CD4-positive, alpha-beta T cell (primary cell): ENCODE results near the gene SLC1A7. TPM values are rescaled to one million over a fixed set of nuclear protein-coding genes. Genes with fewer than 3 reads are reported as not detected.

Source experiments
- ATAC-seq: fragments of 200-7000 bp; cut with Tn5 transposase; one replicate; pipeline ENCODE4 v1.10.0; 2022; ENCODE audit warnings: mild to moderate bottlenecking; ENCODE audit not compliant: poor library complexity
- CTCF ChIA-PET: fragments of 350-600 bp; sonication (Branson Sonifier 250); formaldehyde crosslinking; loops from one replicate; lab custom pipeline; 2021; ENCODE audit warnings: antibody characterized with exemption, inconsistent platforms; lab: Charles Lee
- POLR2A ChIA-PET: fragments of 350-600 bp; sonication (Branson Sonifier 250); formaldehyde crosslinking; loops from one replicate; lab custom pipeline; 2021; ENCODE audit warnings: antibody characterized with exemption, inconsistent platforms; lab: Charles Lee
- DNase-seq, 14 experiments: peaks; one replicate each; pipeline ENCODE4 v3.0.0-alpha.2; 2013 to 2020; ENCODE audit warnings: mixed read lengths in 2 of 14
- H3K27ac ChIP-seq, 2 donors: one replicate each; pipeline versions ENCODE4 v1.5.1 to v1.7.0; 2013; ENCODE audit warnings: low read length in 2 of 2, low read depth in 1 of 2, mild to moderate bottlenecking in 1 of 2
- H3K27me3 ChIP-seq, 2 experiments: 1 replicate in 1 of 2; 2 replicates in 1 of 2; pipeline versions ENCODE4 v1.6.1 to v1.7.0; 2013; ENCODE audit warnings: low read length in 2 of 2, control low read depth in 1 of 2, mild to moderate bottlenecking in 1 of 2, moderate library complexity in 1 of 2; ENCODE audit not compliant: insufficient read depth in 2 of 2, control insufficient read depth in 1 of 2
- H3K36me3 ChIP-seq: one replicate; pipeline ENCODE4 v1.6.1; 2013; ENCODE audit warnings: low read length, control low read depth; ENCODE audit not compliant: insufficient read depth
- H3K4me1 ChIP-seq: one replicate; pipeline ENCODE4 v1.6.1; 2013; ENCODE audit warnings: low read length, control low read depth; ENCODE audit not compliant: insufficient read depth
- H3K4me3 ChIP-seq: one replicate; pipeline ENCODE4 v1.5.1; 2013; ENCODE audit warnings: mild to moderate bottlenecking, low read length, moderate library complexity
- H3K9me3 ChIP-seq, 2 experiments: 1 replicate in 1 of 2; 2 replicates in 1 of 2; pipeline versions ENCODE4 v1.6.1 to v1.7.0; 2013; ENCODE audit warnings: low read length in 2 of 2, mild to moderate bottlenecking in 2 of 2, control low read depth in 1 of 2, moderate library complexity in 1 of 2; ENCODE audit not compliant: control insufficient read depth in 1 of 2, insufficient read depth in 1 of 2
- H3K27ac Mint-ChIP-seq: one replicate; pipeline ENCODE4 v1.8.0; 2020; ENCODE audit warnings: mixed read lengths
- H3K27me3 Mint-ChIP-seq: one replicate; pipeline ENCODE4 v1.8.0; 2021; ENCODE audit warnings: mixed read lengths
- H3K36me3 Mint-ChIP-seq: one replicate; pipeline ENCODE4 v1.8.0; 2021; ENCODE audit warnings: low read depth, mixed read lengths
- H3K4me1 Mint-ChIP-seq: one replicate; pipeline ENCODE4 v1.8.0; 2021; ENCODE audit warnings: low read depth, mixed read lengths
- H3K4me3 Mint-ChIP-seq: one replicate; pipeline ENCODE4 v1.8.0; 2020; ENCODE audit warnings: mild to moderate bottlenecking, mixed read lengths
- H3K9me3 Mint-ChIP-seq: one replicate; pipeline ENCODE4 v1.8.0; 2020; ENCODE audit warnings: mixed read lengths
- intact Hi-C, 2 experiments: fragments of 100-400 bp; cut with DNase I in 1 of 2; cut with micrococcal nuclease in 1 of 2; formaldehyde crosslinking; loops; one replicate each; pipeline versions ENCODE4 v1.15.1 to v1.9.0; 2023 to 2025; cut with DNase I, micrococcal nuclease
- total RNA-seq, 174 experiments: library from RNA in 2 of 174; stranded (reverse) in 2 of 174; gene quantifications; one replicate each; pipeline ENCODE4 v1.2.3 and lab custom pipeline; 2021 to 2026
- TF ChIP-seq, protein P1 (sequence below): fragments of 200-600 bp; IDR thresholded peaks from one replicate; pipeline ENCODE4 v1.8.0; 2022; ENCODE audit warnings: antibody characterized with exemption, mild to moderate bottlenecking

SLC1A7 gene
- total RNA-seq, 2 experiments from 2014 or later: not detected

DNA sequence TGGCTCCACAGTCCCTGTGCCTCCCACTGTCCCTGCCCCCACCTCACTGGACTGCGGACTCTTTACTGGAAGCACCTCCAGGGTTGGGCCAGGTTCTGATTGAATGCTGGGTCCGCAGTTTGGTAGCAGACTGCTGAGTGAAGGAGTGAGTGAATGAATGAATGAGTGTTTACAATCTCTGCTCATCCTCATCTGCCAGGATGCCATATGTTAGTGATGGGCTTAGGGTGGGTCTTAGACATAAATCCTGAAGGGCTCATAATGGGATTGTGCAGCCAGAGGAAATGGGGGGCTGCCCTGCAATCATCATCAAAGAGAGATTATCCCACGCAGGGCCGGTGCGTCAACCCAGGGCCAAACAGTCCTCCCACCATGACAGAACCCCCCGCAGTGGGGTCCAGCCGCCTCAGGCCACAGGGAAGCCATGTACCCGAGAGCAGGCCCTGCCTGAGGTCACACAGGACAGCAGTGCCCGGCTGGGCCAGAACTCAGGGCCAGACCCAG is 26.1 kb downstream of the SLC1A7 start:
- ChIA-PET CTCF (no interaction called here), POLR2A (no interaction called here)
- H3K36me3 ChIP-seq: no peaks in the 10 kb centered on the region
- Mint-ChIP-seq H3K4me3 (no peak overlapping the region), H3K9me3 (peaks cover 2% of the 10 kb centered on the region), H3K36me3 (no peaks in the 10 kb centered on the region), H3K27me3 (no peaks in the 10 kb centered on the region), H3K27ac (no peak overlapping the region), H3K4me1 (no peaks in the 10 kb centered on the region)
- no peak overlapping the region for H3K27ac ChIP-seq
- DNase-seq (no peak), ATAC-seq (no peak)
- peaks cover 0 to 5% of the 10 kb centered on the region in 2 experiments for H3K9me3 ChIP-seq
- H3K27me3 ChIP-seq: peaks cover 0 to 3% of the 10 kb centered on the region in 2 experiments
- TF ChIP-seq, protein P1, sequence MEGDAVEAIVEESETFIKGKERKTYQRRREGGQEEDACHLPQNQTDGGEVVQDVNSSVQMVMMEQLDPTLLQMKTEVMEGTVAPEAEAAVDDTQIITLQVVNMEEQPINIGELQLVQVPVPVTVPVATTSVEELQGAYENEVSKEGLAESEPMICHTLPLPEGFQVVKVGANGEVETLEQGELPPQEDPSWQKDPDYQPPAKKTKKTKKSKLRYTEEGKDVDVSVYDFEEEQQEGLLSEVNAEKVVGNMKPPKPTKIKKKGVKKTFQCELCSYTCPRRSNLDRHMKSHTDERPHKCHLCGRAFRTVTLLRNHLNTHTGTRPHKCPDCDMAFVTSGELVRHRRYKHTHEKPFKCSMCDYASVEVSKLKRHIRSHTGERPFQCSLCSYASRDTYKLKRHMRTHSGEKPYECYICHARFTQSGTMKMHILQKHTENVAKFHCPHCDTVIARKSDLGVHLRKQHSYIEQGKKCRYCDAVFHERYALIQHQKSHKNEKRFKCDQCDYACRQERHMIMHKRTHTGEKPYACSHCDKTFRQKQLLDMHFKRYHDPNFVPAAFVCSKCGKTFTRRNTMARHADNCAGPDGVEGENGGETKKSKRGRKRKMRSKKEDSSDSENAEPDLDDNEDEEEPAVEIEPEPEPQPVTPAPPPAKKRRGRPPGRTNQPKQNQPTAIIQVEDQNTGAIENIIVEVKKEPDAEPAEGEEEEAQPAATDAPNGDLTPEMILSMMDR: no peak
- intact Hi-C loops: no loop called here
- no peaks in the 10 kb centered on the region for H3K4me1 ChIP-seq
- H3K4me3 ChIP-seq: no peak overlapping the region

DNA sequence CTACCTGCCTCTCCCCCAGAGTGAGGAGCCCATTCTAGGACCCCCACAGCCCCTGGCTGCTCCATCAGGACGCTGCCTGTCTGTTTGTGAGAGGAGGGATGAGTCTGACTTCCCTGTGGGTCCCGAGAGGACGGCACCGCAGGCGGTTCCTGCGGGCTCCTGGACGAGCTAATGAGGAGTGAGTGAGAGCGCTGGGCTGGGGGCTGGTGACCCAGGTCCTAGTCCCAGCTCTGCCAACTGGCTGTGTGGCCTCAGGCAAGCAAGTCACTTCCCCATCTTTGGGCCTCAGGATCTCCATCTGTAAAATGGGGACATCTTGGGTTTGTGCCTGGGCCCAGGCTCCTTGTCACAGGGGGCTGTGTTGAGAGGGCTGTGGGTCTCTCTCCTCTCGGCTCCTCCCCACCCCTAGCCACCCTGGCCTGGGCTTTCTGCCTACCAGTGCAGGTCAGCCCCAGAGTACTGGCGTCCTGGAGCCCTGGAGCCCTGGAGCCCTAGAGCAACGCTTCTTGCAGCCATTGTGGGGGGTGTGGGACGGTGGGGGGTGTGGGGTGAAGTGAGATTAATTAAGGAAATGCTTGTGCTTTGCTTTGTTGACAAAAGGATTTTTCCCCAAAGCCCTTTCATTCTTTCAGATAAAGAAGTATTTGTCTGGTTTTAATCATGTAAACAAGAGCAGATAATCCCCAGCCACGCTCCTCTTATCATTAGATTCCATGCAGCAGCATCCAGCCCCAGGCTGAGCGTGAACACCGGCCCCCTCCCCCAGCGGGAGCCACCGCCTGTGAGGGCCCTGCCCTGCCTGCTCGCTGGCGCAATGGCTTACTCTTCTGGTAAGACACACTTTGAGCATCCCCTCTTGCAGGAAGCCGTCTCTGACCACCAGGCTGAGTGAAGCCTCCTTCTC is 26.8 kb downstream of the SLC1A7 start:
- Histone ChIP-seq H3K27me3 (peaks cover 0 to 3% of the 10 kb centered on the region in 2 experiments), H3K4me1 (no peaks in the 10 kb centered on the region), H3K36me3 (no peaks in the 10 kb centered on the region), H3K9me3 (peaks cover 0 to 5% of the 10 kb centered on the region in 2 experiments), H3K27ac (no peak overlapping the region), H3K4me3 (no peak overlapping the region)
- intact Hi-C loops: no loop called here
- Mint-ChIP-seq H3K4me3 (no peak overlapping the region), H3K27me3 (no peaks in the 10 kb centered on the region), H3K9me3 (peaks cover 2% of the 10 kb centered on the region), H3K27ac (no peak overlapping the region), H3K4me1 (peaks cover 2% of the 10 kb centered on the region), H3K36me3 (no peaks in the 10 kb centered on the region)
- ATAC-seq (no peak), DNase-seq (no peak)
- TF ChIP-seq, protein P1: no peak
- ChIA-PET CTCF (no interaction called here), POLR2A (no interaction called here)

DNA sequence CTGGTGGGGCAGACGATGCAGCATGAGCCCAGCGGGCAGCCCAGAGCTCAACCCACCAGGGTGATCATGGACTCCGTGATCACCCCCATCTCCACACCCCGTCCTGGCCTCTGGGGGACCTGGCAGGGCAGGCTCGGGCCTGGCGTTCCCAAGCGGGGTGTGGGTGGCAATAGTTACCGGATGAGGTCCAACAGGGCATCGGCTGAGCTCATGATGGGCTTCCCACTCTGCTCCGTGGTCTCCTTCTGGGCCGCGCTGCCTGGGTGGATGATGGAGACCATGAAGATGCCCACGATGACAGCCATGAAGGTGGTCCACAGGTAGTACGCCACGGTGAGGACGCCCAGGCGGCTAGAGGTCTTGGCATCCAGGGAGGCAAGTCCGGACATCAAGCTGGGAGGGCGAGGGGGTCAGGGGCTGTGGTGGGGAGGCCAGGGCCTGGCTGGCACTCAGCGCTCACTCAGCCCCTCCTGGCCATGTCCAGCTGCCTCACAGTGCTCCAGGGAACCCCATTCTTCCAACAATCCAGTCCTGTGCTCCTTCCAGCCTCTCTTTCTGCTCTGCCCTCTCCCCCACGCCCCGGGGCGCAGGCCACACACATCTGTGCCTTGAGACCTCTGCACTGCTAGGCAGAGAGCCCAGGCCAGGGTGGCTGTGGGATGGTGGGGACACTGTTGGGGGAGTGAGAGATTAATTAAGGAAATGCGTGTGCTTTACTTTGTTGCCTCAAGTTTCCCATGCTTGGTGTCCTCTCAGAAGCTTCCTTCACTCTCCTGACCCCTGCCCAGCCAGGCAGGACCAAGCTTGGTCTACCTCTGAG is 27.6 kb downstream of the SLC1A7 start:
- H3K4me3 Mint-ChIP-seq: no peak overlapping the region
- TF ChIP-seq, protein P1: no peak
- Histone ChIP-seq H3K4me3 (no peak overlapping the region), H3K27me3 (peaks cover 0 to 2% of the 10 kb centered on the region in 2 experiments), H3K36me3 (no peaks in the 10 kb centered on the region), H3K27ac (no peak overlapping the region), H3K9me3 (peaks cover 0 to 5% of the 10 kb centered on the region in 2 experiments), H3K4me1 (no peaks in the 10 kb centered on the region)
- intact Hi-C loops: no loop called here
- H3K27ac Mint-ChIP-seq: no peak overlapping the region
- H3K36me3 Mint-ChIP-seq: no peaks in the 10 kb centered on the region
- H3K4me1 Mint-ChIP-seq: peaks cover 3% of the 10 kb centered on the region
- POLR2A ChIA-PET: no interaction called here
- H3K9me3 Mint-ChIP-seq: peaks cover 2% of the 10 kb centered on the region
- CTCF ChIA-PET: no interaction called here
- DNase-seq (no peak), ATAC-seq (no peak)
- no peaks in the 10 kb centered on the region for H3K27me3 Mint-ChIP-seq
